GM21526 (cell line): ENCODE results near the gene EPB41L5.
"Not testable (repeated sequence)": the region's sequence is repeated elsewhere in the genome, so short reads cannot be mapped to it uniquely, and the experiment has no call there.

Experiments used
- ATAC-seq: cut with Tn5 transposase; IDR thresholded peaks from one replicate; pipeline ENCODE4 v1.9.1; 2021; ENCODE audit warnings: moderate library complexity; ENCODE audit not compliant: unreplicated experiment, low FRiP score

The EPB41L5 gene

GRCh38 chr2:120134263-120134662 is 121.4 kb downstream of the EPB41L5 start:
- ATAC-seq = no peak

- not testable (repeated sequence) for ATAC-seq
These were observed 122.1 kb downstream of the EPB41L5 start for GRCh38 chr2:120135013-120135412.

DNA sequence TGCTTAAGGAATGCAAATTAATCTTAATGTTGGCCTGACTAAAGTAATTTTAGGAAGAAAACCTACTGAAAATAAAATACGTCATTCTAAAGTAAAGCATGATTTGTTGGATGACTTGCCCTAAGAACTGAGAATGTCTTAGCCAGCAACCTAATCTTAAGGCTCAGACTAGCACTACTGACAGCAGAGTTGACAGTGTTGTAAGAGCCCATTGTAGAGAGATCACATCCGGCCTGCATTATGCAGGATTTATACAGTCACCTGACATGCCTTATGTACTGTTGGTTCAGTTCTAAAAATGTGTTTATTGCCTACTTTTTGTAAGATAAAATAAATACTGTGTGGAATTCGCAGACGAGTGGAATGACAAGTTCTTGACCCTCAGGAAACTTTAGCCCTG is 128.0 kb downstream of the EPB41L5 start:
- no peak for ATAC-seq

DNA sequence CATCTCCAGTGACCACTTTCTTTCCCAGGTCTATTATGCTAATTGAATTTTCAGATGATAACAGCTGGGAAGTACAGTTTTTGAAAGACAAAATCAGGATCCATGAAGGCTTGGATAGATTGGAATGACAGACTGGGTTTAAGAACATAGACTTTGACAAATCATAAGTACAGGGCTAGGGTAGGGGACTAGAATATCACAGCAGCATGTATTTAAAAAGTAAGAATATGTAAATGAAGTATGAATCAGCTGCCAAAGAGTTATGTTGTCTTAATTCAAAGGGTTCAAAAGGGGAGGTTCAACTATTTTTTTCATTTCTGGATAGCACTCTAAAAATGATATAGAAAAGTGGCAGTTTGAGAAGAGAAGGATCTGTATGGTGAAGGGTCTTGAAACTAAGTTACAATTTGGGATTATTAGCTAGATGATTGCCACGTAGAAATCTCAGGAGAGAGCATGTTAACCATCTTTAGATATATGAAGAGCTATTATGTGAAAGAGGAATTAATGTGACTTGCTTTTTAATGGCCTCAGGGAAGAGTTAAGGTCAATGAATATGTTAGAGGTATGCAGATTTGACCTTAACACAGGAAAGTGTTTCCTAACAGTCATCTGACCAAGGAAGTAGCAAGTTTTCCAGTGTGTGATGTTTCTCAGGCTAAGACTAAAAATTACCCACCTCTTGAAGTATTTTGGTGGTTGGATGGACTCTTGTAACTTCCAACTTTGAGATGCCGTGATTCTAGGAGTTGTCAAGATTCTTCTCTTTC is 128.6 kb downstream of the EPB41L5 start:
- ATAC-seq = no peak

DNA sequence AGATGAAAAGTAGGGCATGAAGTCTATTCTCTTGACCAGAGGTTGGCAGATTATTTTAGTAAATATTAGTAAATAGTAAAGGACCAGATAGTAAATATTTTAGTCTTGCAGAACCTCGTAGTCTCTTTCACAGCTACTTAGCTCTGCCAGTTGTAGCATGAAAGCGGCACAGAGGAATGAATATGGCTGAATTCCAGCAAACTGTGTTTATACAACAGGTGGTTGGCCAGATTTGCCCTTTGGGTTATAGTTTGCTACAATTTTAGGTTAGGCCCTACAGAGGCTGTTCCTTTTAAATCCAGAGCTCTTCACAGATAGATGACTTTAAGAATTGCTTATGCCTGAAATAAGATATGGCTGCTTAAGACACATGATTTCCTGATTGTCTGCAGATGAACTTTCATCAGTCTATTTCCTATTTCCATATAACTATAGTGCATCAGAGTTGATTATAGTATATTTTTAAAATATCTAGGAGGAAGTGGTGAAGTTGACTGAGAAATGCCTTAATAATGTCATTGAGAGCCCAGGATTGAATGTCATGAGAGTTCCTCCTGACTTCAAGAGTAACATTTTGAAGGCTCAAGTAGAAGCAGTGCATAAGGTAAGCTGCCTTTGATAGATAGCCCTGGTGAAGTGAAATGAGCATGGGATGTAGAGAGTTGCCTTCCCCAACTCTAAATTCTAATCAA is 129.8 kb downstream of the EPB41L5 start:
- ATAC-seq = no peak

GRCh38 chr2:120148229-120148628 is 135.4 kb downstream of the EPB41L5 start:
- ATAC-seq = no peak

- ATAC-seq = no peak
These were observed 135.8 kb downstream of the EPB41L5 start for GRCh38 chr2:120148669-120149068.

DNA sequence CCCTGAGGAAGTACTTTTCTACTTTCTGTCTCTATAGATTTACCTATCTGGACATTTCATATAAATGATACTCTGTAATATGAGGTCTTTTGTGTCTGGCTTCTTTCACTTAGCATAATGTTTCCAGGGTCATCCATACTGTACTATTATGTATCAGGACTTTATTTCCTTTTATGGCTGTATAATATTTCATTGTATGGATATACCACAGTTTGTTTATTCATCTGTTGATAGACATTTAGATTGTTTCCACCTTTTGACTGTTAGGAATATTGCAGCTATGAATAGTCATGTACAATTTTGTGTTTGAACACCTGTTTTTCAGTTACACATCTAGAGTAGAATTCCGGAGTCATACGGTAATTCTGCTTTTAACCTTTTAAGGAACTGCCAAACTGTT is 136.5 kb downstream of the EPB41L5 start:
- ATAC-seq = no peak

DNA sequence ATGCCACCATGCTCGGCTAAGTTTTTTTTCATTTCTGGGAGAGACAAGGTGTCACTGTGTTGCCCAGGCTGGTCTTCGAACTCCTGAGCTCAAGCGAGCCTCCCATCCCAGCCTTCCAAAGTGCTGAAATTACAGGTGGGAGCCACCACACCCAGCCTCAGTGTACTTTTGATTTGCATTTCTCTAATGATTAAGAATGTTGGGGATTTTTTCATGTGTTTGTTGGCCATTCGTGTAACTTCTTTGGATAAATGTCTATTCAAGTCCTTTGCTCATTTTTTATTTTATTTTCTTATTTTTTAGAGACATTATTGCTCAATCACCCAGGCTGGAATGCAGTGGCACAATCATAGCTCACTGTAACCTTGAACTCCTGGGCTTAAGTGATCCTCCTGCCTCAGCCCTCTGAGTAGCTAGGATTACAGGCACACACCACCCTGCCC is 137.2 kb downstream of the EPB41L5 start:
- no peak for ATAC-seq

DNA sequence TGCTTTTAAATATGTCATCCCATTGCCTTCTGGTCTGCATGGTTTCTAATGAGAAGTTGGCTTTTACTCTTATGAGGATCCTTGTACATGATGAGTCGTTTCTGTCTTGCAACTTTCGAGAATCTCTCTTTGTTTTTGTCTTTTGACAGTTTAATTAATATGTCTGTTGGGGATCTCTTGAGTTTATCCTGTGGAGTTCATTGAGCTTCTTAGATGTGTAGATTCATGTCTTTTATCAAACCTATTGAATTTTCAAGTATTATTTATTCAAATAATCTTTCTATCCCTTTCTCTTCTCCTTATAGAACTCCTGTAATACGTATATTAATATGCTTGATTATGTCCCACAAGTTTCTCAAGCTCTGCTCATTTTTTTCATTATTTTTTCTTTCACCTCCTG is 142.4 kb downstream of the EPB41L5 start:
- no peak for ATAC-seq

DNA sequence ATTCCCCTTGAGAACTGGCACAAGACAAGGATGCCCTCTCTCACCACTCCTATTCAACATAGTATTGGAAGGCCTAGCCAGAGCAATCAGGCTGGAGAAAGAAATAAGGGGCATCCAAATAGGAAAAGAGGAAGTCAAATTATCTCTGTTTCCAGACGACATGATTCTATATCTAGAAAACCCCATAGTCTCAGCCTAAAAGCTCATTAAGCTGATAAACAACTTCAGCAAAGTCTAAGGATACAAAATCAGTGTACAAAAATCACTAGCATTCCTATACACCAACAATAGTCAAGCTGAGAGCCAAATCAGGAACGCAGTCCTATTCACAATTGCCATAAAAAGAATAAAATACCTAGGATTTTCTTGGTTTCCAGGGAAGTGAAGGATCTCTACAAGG is 145.8 kb downstream of the EPB41L5 start:
- not testable (repeated sequence) for ATAC-seq

DNA sequence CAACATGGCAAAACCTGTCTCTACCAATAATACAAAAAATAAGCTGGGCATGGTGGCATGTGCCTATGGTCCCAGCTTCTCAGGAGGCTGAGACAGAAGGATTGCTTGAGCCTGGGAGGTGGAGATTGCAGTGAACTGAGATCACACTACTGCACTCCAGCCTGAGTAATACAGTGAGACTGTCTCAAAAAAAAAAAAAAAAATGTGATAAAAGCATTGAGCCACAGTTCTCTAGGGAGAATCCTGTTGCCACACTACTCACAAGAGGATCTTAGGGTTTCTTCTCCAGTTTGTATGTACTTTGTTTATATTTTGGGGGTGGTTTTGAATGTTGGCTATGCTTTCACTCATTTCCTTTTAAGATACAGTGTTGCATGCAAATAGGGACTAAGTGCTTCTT is 148.3 kb downstream of the EPB41L5 start:
- ATAC-seq = no peak

DNA sequence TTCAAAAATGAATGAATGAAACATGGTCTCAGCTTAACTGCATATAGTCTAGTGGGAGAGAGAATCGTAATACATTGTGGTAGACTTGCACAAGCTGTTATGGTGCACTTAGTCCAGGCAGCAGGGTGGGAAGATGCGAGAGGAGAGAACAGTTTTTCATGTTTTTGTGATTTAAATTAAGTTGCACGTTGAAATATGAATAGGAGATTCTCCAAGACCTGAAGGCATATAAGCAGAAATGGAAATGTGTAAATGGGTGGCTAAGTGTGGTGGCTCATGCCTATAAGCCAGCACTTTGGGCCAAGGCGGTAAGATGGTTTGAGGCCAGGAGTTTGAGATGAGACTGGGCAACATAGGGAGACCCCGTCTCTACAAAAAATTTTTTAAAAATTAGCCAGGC is 149.8 kb downstream of the EPB41L5 start:
- ATAC-seq = no peak

DNA sequence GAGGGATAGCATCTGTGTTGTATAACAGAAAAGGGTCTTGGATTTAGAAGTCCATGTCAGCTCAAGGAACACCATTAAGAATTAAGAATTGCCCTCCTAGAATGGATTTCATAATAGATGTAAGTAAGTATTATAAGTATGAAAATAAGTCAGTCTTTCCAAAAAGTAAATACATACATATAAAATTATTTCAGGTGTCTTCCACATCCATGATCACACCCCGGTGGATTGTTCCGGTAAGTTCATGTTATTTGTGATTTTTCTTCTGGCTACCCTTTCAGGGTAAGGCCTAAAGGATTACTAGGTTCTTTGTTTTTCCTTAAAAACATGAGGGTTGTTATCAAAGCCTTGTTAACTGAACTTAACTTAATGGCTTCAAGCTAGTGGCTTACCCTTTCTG is 154.4 kb downstream of the EPB41L5 start:
- no peak for ATAC-seq

DNA sequence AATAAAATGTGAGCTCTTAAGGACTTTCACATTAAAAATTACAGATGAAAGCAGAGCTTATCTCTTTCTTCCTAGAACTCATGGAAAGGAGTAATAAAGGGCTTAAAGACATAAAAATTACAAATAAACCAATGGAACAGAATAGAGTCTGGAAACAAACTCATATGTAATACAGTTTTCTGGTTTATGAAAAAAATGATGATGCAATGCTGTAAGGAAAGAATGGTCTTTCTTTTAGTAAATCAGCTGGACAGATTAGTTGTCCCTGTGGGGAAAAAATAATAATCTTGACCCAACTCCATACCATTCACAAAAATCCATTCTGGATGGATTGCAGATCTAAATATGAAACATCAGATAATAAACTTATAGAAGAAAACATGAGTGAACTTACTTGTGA is 156.1 kb downstream of the EPB41L5 start:
- no peak for ATAC-seq

DNA sequence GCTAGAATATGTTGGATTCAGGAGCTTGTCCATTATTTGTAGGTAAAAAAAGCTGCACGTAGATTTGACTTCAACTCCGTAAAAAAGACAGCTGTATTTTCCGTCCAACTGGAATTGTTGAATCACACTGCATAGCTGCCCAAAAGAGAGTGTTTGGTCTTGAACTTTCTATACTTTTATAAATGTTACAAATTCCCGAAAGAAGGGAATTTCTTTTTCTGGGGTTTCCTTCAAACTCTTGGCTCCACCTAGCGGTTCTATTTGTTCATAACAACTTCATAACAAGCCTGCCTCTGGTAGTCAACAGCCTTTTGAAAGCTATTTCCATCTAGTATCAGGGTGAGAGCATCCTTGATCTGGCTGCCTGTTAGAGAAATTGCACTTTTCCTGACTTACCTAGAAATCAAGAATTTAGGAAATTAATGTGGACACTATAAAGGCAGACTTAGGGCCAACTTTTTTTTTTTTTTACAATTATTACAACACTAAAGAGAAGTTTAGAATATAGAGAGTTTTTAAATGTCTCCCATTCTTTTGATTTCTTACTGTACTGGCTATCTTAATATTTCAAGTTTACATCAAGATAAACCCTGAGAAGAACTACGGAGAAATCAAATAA is 162.2 kb downstream of the EPB41L5 start:
- no peak for ATAC-seq

- no peak for ATAC-seq
These were observed 163.6 kb downstream of the EPB41L5 start for GRCh38 chr2:120176526-120176925.

- peak; percentile 96 for ATAC-seq
These were observed 164.2 kb downstream of the EPB41L5 start for GRCh38 chr2:120177001-120177621.

GRCh38 chr2:120177973-120178372 is 165.1 kb downstream of the EPB41L5 start:
- ATAC-seq = no peak

- no peak for ATAC-seq
These were observed 166.5 kb downstream of the EPB41L5 start for GRCh38 chr2:120179396-120179795.

GRCh38 chr2:120180066-120180465 is 167.2 kb downstream of the EPB41L5 start:
- ATAC-seq = no peak
